Hematopoietic multipotent progenitor cell treated with erythropoietin and hydrocortisone succinate and interleukin-3 and kit ligand, for 6 days (in vitro differentiated cells): ENCODE results near the gene SPON1.
"Not testable (repeated sequence)": the region's sequence is repeated elsewhere in the genome, so short reads cannot be mapped to it uniquely, and the experiment has no call there.

ENCODE experiments used
- DNase-seq: peaks from one replicate; pipeline ENCODE4 v3.0.0-alpha.2; 2015

SPON1 gene

GRCh38 chr11:14136561-14136960, 174.0 kb downstream of the SPON1 start:
- no peak for DNase-seq

DNA sequence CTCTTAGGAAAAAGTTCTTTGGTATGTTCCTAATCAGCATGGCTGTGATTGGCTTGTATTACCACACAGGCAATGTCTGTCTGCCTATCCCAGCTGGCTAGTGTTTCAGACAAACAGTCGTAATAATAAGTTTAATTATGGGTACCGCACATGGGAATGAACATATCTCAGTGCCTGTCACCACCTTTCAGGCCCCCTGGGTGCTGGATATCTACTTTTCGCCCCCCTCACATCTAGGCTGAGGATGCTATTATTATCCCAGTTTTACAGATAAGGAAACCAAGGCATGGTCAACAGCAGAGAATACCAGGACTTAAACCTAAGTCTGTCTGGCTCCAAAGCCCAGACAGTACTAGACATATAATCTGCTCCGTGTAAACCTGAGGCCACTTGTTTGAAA, 174.8 kb downstream of the SPON1 start:
- DNase-seq, result no peak

GRCh38 chr11:14140991-14141390, 178.5 kb downstream of the SPON1 start:
- DNase-seq, result no peak

GRCh38 chr11:14141676-14142075, 179.2 kb downstream of the SPON1 start:
- no peak for DNase-seq

DNA sequence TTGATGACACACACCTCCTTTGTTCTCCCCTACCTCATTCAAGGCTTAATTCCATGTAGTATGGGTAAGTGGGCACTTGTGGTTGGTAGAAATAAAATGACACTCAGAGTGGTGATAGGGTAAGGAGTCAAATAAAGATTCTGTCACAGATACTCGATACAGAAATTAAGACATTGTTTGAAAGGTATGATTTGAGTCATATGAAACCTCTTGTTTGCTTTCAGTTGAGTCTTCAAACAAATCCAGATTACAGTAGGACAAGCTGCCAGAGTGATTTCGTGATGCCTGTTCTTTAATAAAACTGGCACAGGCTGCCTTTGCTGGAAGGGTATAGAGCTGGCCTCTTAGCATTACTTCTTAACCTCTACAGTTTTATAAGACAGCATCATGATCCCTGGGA, 182.4 kb downstream of the SPON1 start:
- no peak for DNase-seq

DNA sequence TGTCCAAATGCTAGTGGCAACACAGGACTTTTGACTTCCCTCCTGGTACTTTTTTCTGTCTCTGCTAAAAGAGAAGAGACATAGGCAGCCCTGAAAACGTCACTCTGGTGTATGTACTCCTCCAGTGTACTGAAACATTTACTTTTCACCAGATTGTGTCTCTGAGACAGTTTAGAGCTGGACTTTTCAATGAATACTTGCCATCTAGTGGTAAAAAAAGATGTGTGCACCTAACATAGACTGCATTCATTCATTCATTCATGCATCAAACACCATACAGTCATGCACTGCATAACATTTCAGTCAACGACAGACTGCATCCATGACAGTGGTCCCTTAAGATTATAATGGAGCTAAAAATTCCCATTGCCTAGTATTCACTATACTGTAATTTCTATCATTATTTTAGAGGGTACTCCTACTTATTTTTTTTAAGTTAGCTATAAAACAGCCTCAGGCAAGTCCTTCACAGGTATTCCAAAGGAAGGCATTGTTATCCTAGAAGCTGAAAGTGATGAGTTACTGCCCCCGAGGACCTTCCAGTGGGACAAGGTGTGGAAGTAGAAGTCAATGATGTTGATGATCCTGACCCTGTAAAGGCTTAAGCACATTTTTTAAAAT, 186.2 kb downstream of the SPON1 start:
- DNase-seq, result peak; percentile 51

DNA sequence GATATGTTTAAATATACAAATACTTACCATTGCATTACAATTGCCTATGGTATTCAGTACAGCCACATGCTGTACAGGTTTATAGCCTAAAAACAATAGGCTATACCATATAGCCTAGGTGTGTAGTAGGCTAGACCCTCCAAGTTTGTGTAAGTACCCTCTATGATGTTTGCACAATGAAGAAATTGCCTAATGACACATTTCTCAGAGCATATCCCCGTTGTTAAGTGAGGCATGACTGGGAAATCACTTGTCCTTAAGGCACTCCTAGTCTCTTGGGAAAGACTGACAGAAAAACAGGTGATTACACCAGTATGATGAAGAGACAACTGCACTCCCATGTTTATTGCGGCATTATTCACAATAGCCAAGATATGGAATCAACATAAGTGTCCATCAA, 187.2 kb downstream of the SPON1 start:
- DNase-seq, result no peak

DNA sequence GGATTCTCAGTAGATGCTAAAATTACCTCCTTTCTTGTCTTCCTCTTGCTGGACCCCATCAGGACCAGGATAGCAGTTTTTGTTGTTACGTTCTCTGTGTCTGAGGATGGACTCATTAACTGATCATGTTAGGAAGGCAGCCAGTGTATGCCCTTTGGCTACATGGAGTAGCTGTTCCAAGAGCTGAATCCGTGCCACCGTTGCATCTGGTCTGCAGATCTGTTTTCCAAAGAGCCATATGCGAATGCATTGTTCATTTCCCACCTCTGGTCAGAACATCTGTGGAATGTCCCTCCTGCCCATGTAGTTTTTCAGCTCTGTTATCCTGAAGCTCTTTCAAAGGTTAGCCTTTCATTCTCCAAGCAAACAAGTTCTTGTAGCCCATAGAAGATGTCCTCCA, 188.4 kb downstream of the SPON1 start:
- DNase-seq, result no peak

DNA sequence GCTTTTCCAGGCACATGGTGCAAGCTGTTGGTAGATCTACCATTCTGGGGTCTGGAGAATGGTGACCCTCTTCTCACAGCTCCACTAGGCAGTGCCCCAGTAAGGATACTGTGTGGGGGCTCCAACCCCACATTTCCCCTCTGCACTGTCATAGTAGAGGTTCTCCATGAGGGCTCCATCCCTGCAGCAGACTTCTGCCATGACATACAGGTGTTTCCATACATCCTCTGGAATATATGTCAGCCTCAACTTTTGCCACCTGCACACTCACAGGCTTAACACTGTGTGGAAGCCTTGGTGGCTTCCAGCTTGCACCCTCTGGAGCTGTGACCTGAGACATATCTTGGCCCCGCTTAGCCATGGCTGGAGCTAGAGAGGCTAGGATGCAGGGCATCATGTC, 191.6 kb downstream of the SPON1 start:
- not testable (repeated sequence) for DNase-seq

DNA sequence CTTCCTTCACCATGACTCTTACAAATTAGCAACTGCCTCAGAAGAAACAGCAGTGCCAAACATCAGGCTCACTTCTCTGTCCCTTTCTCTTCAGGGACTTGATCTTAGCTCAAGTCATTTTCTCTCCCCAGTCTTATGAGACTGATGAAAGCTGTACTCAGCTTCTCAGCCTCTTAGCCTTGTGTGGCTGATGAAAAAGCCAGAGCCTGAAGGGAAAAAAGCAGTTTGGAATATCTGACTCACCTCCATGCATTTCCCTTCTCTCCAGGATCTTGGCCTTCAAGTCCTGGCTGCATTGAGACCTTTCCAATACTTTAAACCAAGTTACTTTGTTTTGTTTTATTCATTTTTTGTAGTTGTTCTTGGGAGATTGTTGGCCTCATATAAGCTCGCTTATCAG, 195.9 kb downstream of the SPON1 start:
- DNase-seq, result no peak

DNA sequence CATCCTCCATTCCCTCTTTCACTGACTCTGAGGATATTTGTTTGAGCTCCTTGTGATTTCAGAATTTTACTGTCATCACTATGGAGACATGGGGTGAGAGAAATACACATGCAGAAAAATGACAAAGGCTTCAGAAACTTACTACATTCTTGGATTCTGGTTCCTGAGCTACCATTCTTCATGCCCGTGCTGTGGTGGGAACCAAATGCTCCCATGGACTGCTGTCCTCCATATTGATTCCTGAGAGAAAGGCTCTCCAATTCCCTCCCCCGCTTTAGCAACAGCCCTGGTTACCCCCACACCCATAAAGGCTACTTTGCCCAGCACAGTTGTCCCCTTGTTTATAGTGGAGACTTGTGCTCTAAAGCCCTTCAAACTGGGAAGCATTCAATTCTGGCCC, 201.1 kb downstream of the SPON1 start:
- no peak for DNase-seq

GRCh38 chr11:14173679-14174078, 211.2 kb downstream of the SPON1 start:
- not testable (repeated sequence) for DNase-seq

GRCh38 chr11:14179116-14179820, 216.7 kb downstream of the SPON1 start:
- DNase-seq, result no peak

- DNase-seq, result no peak
Measured at GRCh38 chr11:14181121-14181520, 218.6 kb downstream of the SPON1 start.

DNA sequence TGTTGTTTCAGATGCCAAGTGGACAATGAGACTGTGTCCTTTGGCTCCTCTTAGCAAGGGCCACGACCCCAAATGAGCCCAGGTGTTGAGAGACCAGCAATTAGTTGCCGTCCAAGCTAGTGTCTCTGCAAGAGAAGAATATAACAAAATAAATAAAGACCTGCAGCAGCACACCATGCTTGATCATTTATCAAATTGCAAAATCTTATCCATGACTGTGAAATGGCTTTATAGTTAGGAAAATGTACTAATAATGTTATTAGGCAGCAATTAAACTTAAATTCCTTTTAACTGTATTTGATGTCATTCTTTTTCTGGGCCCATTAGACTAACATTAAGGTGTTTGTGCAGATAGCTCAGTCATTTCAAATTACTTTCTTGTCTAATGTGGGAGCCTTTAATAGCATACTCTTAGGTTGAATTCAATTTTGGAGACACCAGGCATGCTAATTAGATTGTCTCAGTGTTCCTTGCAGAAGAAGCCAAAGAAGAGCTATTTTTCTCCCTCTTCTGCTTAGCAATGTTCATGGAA, 220.4 kb downstream of the SPON1 start:
- DNase-seq, result no peak

DNA sequence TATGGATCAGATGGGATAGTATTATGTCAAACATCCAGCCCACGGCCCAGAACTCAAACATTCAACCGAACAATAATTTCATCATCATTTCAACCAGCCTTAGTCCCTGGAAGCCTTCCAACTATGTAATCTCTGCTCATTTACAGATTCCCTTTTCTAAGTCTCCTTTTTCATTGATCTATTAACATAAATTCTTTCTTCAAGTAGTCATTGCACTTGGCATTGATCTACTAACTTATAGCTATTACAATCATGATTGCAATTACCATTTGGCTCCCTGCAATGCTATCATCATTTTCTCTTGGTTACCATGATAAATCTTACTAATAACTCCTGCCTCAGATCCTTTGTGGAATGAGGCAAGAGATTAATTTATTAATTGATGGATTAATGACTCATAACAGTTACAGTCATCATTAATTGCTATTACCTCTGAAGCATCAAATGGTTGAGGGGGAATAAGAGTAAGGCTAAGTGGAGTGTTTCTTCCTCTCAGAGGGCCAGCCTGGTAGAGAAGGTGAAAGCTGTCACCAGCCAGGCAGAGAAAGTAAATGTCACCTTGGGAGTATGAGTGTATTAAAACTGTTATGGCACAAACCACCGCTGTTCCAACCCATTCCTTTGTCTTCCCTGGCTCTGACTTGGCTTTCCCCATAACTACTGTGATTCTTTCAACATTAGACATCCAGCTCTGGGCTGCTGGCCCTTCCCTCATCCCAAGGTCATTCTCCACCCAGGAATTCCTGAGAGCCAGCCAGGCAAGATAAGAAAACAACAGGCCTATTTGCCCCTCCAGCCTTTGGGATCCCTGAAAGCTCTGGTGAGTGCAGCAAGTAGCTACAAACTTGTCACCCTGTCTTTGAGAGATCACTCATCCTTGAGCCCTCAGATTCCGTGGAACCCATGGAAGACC, 221.8 kb downstream of the SPON1 start:
- DNase-seq, result no peak

DNA sequence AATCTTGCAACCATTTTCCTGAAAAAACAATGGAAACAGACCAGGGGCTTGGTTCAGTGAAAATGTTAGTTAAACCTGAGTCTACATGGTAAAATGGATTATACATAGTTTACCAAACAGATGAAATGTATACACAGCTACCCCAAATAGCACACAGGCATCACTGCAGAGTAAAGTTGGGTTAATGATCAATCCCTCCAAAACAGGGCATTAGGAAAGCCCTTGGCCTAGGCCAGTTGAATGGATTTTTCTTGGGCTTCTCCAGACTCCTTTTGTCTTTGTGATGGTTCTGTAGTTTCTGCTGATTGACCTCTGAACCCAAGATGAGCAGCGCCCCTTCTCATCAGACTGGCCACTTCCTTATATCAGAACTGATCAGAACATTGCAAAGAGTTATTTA, 222.9 kb downstream of the SPON1 start:
- no peak for DNase-seq

- no peak for DNase-seq
Measured at GRCh38 chr11:14186046-14186775, 223.7 kb downstream of the SPON1 start.

GRCh38 chr11:14189874-14190273, 227.4 kb downstream of the SPON1 start:
- DNase-seq, result peak; percentile 51

GRCh38 chr11:14190992-14191778, 228.7 kb downstream of the SPON1 start:
- no peak for DNase-seq

GRCh38 chr11:14193644-14194043, 231.1 kb downstream of the SPON1 start:
- DNase-seq, result no peak
